PC-3 (cell line): ENCODE results near the gene POLR1A. TPM values are rescaled to one million over a fixed set of nuclear protein-coding genes. Genes with fewer than 3 reads are reported as not detected.

ENCODE experiments used
- ATAC-seq: fragments of 200-7000 bp; cut with Tn5 transposase; 2 replicates; pipeline ENCODE4 v1.9.1; 2020; ENCODE audit warnings: mild to moderate bottlenecking, moderate library complexity
- BruUV-seq: library from RNA; stranded (reverse); fragments of 400-500 nt; replicated peaks from 2 replicates; lab custom pipeline; 2021; lab: Mats Ljungman, UMichigan
- CTCF ChIA-PET: fragments of 300-600 bp; sonication (Branson Sonifier 250); formaldehyde crosslinking; loops from one replicate; lab custom pipeline; 2022; ENCODE audit warnings: antibody characterized with exemption; lab: Charles Lee
- POLR2A ChIA-PET: fragments of 300-600 bp; sonication (Branson Sonifier 250); formaldehyde crosslinking; loops from one replicate; lab custom pipeline; 2022; ENCODE audit warnings: antibody characterized with exemption; ENCODE audit not compliant: unreplicated experiment; lab: Charles Lee
- DNase-seq: peaks from one replicate; pipeline ENCODE4 v3.0.0-alpha.2; 2015
- H2AFZ ChIP-seq: fragments of 300-600 bp; sonication (generic); 2 replicates; pipeline ENCODE4 v1.6.0; 2016; ENCODE audit warnings: antibody characterized with exemption, low read length
- H3F3A ChIP-seq: fragments of 300-600 bp; sonication (generic); one replicate; pipeline ENCODE4 v1.6.0; 2017; ENCODE audit warnings: antibody characterized with exemption, low read length, control low read depth, mild to moderate bottlenecking; ENCODE audit not compliant: unreplicated experiment
- H3K27ac ChIP-seq: fragments of 300-600 bp; sonication (generic); 2 replicates; pipeline ENCODE4 v1.5.1; 2016; ENCODE audit warnings: mild to moderate bottlenecking, low read length
- H3K27me3 ChIP-seq: fragments of 300-600 bp; sonication (generic); 2 replicates; pipeline ENCODE4 v1.6.1; 2016; ENCODE audit warnings: low read length, mixed read lengths
- H3K36me3 ChIP-seq: fragments of 300-600 bp; sonication (generic); 2 replicates; pipeline ENCODE4 v1.6.1; 2016; ENCODE audit warnings: low read depth, mixed run types, low read length, mixed read lengths
- H3K4me1 ChIP-seq: fragments of 300-600 bp; sonication (generic); 2 replicates; pipeline ENCODE4 v1.5.1; 2016; ENCODE audit warnings: low read length; ENCODE audit not compliant: insufficient read depth
- H3K4me2 ChIP-seq: fragments of 300-600 bp; sonication (generic); 2 replicates; pipeline ENCODE4 v1.6.0; 2016; ENCODE audit warnings: low read length
- H3K4me3 ChIP-seq: fragments of 300-600 bp; sonication (generic); 2 replicates; pipeline ENCODE4 v1.5.1; 2016; ENCODE audit warnings: mild to moderate bottlenecking, low read length, mixed read lengths
- H3K79me2 ChIP-seq: fragments of 300-600 bp; sonication (generic); 2 replicates; pipeline ENCODE4 v1.6.1; 2017; ENCODE audit warnings: low read length, mixed read lengths
- H3K9ac ChIP-seq: fragments of 300-600 bp; sonication (generic); 2 replicates; pipeline ENCODE4 v1.6.0; 2016; ENCODE audit warnings: mild to moderate bottlenecking, low read length
- H3K9me2 ChIP-seq: fragments of 300-600 bp; sonication (generic); replicated peaks from 2 replicates; pipeline ENCODE4 v1.6.1; 2016; ENCODE audit warnings: mixed run types, low read length, mixed read lengths
- H3K9me3 ChIP-seq: fragments of 300-600 bp; sonication (generic); 2 replicates; pipeline ENCODE4 v1.6.1; 2016; ENCODE audit warnings: low read length, mixed read lengths
- H4K20me1 ChIP-seq: fragments of 300-600 bp; sonication (generic); 2 replicates; pipeline ENCODE4 v1.6.1; 2016; ENCODE audit warnings: low read length, mixed read lengths
- EZH2 ChIP-seq: fragments of 300-600 bp; sonication (generic); IDR thresholded peaks from one replicate; pipeline ENCODE4 v1.6.1; 2017; ENCODE audit warnings: antibody characterized with exemption, mild to moderate bottlenecking, low read length; ENCODE audit not compliant: unreplicated experiment
- EZH2phosphoT487 ChIP-seq: fragments of 300-600 bp; sonication (generic); IDR thresholded peaks from 2 replicates; pipeline ENCODE4 v1.6.1; 2018; ENCODE audit warnings: mild to moderate bottlenecking, antibody characterized with exemption, low read length, borderline replicate concordance
- intact Hi-C: fragments of 100-400 bp; cut with micrococcal nuclease; formaldehyde crosslinking; loops from 2 replicates; pipeline ENCODE4 v1.9.0; 2023
- total RNA-seq: library from RNA; depleted of rRNA; stranded (reverse); fragments of >200 nt; gene quantifications from 2 replicates; pipeline ENCODE4 v1.2.3, GENCODE V29; 2014
- TF ChIP-seq, protein P1 (sequence below): fragments of 300-600 bp; sonication (generic); conservative IDR thresholded peaks from 2 replicates; pipeline ENCODE4 v1.5.1; 2017; ENCODE audit warnings: antibody characterized with exemption, low read depth, mild to moderate bottlenecking, low read length

POLR1A gene
- total RNA-seq, 1 experiment from 2014 or later: 25.1 TPM

DNA sequence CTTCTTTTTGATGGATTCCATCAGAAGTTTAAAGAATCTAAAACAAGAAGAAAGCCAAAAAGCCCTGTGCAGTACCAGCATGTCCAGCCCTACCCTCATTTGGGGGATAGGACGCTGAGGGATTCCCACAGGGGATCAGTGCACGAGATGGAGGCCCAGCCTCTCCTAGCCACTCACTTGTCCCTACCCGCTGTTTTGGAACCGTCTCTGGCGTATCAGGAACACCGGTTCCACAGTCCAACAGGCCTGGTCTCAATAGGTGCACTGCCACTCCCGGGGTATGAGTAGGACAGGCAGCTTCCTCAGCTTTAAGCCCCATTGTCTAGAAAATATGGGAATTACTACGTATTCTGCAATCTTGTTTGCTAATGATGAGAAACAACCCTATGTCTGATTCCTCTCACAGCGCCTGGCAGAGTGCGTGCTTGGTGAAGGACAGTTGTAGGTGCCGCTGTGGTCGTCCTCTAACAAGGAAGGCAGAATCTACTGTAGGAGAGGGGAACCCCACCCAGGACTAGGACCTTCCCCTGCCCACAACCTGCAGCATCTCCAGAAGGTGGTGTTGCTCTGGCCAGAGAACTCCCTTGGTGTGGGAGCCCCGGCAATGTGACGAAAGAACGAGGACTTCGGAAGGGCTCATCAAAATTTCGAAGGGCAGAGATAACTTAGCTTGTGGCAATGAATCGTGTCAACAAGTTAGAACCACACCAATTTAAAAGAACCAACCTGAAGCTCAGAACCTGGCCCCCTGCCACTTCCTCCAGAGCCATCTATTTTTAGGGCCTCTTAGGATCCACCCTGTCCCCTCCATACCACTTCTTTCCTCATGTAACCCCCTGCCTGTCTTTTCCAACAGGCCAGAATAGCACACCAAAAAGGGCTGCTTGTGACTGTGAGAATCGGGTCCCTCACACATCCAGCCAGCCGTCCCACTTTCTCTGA, 71.7 kb downstream of the POLR1A start:
- ATAC-seq: no peak
- Histone ChIP-seq H3K9me3 (no peaks in the 10 kb centered on the region), H3K79me2 (no peaks in the 10 kb centered on the region), H3K36me3 (peaks cover 67% of the 10 kb centered on the region), H3F3A (no peaks in the 10 kb centered on the region), H3K27ac (no peak overlapping the region), H3K9ac (no peak overlapping the region), H3K27me3 (no peaks in the 10 kb centered on the region), H3K4me1 (no peaks in the 10 kb centered on the region), H3K4me2 (no peak overlapping the region), H3K9me2 (no peaks in the 10 kb centered on the region), H2AFZ (no peak overlapping the region), H4K20me1 (no peaks in the 10 kb centered on the region), H3K4me3 (no peak overlapping the region)
- TF ChIP-seq, protein P1, sequence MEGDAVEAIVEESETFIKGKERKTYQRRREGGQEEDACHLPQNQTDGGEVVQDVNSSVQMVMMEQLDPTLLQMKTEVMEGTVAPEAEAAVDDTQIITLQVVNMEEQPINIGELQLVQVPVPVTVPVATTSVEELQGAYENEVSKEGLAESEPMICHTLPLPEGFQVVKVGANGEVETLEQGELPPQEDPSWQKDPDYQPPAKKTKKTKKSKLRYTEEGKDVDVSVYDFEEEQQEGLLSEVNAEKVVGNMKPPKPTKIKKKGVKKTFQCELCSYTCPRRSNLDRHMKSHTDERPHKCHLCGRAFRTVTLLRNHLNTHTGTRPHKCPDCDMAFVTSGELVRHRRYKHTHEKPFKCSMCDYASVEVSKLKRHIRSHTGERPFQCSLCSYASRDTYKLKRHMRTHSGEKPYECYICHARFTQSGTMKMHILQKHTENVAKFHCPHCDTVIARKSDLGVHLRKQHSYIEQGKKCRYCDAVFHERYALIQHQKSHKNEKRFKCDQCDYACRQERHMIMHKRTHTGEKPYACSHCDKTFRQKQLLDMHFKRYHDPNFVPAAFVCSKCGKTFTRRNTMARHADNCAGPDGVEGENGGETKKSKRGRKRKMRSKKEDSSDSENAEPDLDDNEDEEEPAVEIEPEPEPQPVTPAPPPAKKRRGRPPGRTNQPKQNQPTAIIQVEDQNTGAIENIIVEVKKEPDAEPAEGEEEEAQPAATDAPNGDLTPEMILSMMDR: no peak
- TF ChIP-seq EZH2phosphoT487: no peak
- no peak for TF ChIP-seq EZH2
- BruUV-seq: no TSS peak
- intact Hi-C loops: no loop called here
- ChIA-PET CTCF (no interaction called here), POLR2A (no interaction called here)
- DNase-seq: no peak

DNA sequence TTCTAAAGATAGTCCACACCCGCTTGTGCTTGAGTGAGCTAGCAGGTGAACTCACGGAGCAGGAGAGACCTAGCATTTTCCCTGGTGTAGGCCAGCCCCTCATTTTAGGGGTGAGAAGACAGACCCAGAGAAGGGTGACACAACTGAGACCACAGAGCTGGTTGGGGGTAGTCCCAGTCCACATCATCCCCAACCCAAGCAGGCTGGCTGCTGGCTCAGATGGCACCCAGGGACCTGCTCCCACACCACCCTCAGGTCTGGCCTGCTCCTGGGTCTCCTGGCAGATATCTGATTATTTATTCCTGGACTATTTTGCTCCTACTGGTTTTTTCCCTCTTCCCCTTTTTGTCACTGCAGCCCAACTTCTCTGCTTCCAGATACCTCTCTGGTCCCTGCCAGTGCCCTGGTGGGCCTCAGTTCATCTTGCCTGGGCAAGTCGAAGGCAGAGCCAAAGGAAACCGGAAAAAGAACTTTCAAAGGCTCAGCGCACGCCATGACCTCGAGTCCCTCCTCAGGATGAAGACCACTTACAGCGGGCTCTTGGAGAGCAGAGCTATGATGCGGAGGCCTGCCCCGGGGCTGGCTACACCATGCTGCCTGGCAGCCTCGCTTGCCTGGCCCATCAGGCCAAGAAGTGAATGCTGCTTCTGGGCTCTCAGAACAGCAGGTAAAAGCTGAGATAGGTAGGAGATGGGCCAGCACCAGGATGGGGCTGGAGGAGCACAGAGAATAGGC, 72.7 kb downstream of the POLR1A start:
- Histone ChIP-seq H3K27ac (no peak overlapping the region), H3K27me3 (no peaks in the 10 kb centered on the region), H3K4me3 (no peak overlapping the region), H3K79me2 (no peaks in the 10 kb centered on the region), H3K9me3 (no peaks in the 10 kb centered on the region), H3K9me2 (no peaks in the 10 kb centered on the region), H4K20me1 (no peaks in the 10 kb centered on the region), H3K36me3 (peaks cover 62% of the 10 kb centered on the region), H3K4me1 (no peaks in the 10 kb centered on the region), H2AFZ (no peak overlapping the region), H3K4me2 (no peak overlapping the region), H3F3A (no peaks in the 10 kb centered on the region), H3K9ac (no peak overlapping the region)
- ChIA-PET CTCF (no interaction called here), POLR2A (no interaction called here)
- ATAC-seq (no peak), DNase-seq (no peak)
- no peak for TF ChIP-seq EZH2
- TF ChIP-seq, protein P1: no peak
- TF ChIP-seq EZH2phosphoT487: no peak
- intact Hi-C loops: no loop called here
- BruUV-seq: no TSS peak
